Measurements from ENCODE around the gene FKRP. TPM values are rescaled to one million over a fixed set of nuclear protein-coding genes. Genes with fewer than 3 reads are reported as not detected.

Gene FKRP
- total and polyA plus RNA-seq, 4 experiments from 2014 or later: 3.0 to 28.9 (median 15.1) TPM

DNA sequence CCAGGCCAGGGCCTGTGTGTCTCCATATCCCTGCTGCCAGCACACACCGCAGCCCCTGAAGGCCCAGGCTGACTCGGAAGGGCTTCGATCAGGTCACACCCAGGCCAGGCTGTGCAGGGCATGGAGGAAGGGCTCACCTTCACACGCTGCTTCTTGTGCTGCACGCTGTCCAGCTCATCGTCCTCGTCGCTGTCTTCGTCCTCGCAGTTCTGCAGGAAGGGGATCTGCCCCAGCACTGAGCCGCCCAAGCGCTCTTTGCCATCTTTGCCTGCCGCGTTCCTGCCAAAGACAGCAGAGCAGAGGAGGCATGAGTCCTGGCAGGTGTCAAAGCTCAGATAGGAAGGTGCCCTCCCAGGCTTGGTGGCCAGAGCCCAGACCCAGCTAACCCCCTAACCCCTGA is 15.3 kb upstream of the FKRP start:
- ChIA-PET POLR2A (ENCODE audit: partially characterized antibody) (interaction anchor here (1.3 to 6.3 kb wide), 2 partner anchors 19 to 26 kb away, joined by 3 to 72 read pairs; partner anchors contain the start of gene PRKD2), CTCF (ENCODE audit: partially characterized antibody) (interaction anchor here (0.8 to 6.1 kb wide), 6 partner anchors 11 to 201 kb away, joined by 3 to 173 read pairs (median 26); no protein-coding TSS in a partner anchor)
- no peak overlapping the region for H3K27ac ChIP-seq (ENCODE audit: low read depth, low read length)
- no peak overlapping the region for H3K4me3 Mint-ChIP-seq
- no peaks in the 10 kb centered on the region for H3K27me3 ChIP-seq (ENCODE audit: insufficient read depth, low read length)
- H3K36me3 Mint-ChIP-seq: peaks cover 20 to 72% of the 10 kb centered on the region in 2 donors
- no peak for DNase-seq
- peak overlapping the region in 1 of 7 donors; percentile 41 for H3K27ac Mint-ChIP-seq
- intact Hi-C loops (cut with micrococcal nuclease): no loop called here
- H3K9me3 ChIP-seq (ENCODE audit: control insufficient read depth in 1 of 2, low read length in 2 of 2): no peaks in the 10 kb centered on the region
- peaks cover 0 to 3% (median 0%) of the 10 kb centered on the region in 8 donors for H3K9me3 Mint-ChIP-seq
- H3K36me3 ChIP-seq (ENCODE audit: insufficient read depth, low read length): peaks cover 69% of the 10 kb centered on the region
- peaks cover 8 to 10% (median 9%) of the 10 kb centered on the region in 4 donors for H3K4me1 Mint-ChIP-seq
- H3K4me3 ChIP-seq (ENCODE audit: low read length in 2 of 2): no peak overlapping the region
- H3K4me1 ChIP-seq (ENCODE audit: insufficient read depth, low read length): peaks cover 9% of the 10 kb centered on the region
- no peaks in the 10 kb centered on the region for H3K27me3 Mint-ChIP-seq

DNA sequence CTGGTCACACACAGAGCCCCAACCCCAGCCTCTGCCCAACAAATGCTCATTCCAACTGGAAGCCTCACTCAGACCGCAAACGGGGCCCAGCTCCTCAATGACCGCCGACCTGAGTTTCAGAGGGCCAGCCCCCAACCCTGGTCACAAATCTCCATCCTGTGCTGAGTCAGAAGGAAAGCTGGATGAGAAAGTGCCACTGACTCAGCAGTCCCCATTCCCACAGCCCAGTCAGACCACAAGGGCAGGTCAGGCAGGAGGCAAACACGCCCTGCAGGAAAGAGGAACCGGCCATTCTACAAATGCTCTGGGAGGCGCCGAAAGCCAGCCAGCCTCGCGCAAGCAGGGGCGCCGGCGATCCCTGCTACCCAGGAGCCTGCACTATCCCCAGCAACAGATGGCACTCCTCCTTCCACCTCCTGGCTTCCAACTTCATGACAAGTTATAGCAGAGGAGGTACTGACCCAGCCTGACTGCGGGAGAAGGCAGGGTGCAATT is 14.8 kb upstream of the FKRP start:
- H3K9me3 ChIP-seq (ENCODE audit: control insufficient read depth in 1 of 2, low read length in 2 of 2): no peaks in the 10 kb centered on the region
- peaks cover 8 to 10% (median 9%) of the 10 kb centered on the region in 4 donors for H3K4me1 Mint-ChIP-seq
- intact Hi-C loops (cut with micrococcal nuclease): no loop called here
- no peak overlapping the region for H3K4me3 ChIP-seq (ENCODE audit: low read length in 2 of 2)
- ChIA-PET POLR2A (ENCODE audit: partially characterized antibody) (interaction anchor here (1.3 to 6.3 kb wide), 2 partner anchors 19 to 26 kb away, joined by 3 to 72 read pairs; partner anchors contain the start of gene PRKD2), CTCF (ENCODE audit: partially characterized antibody) (interaction anchor here (0.6 to 6.1 kb wide), 7 partner anchors 11 to 328 kb away, joined by 3 to 173 read pairs (median 4); no protein-coding TSS in a partner anchor)
- H3K27ac ChIP-seq (ENCODE audit: low read depth, low read length): no peak overlapping the region
- peaks cover 0 to 3% (median 0%) of the 10 kb centered on the region in 8 donors for H3K9me3 Mint-ChIP-seq
- no peaks in the 10 kb centered on the region for H3K27me3 Mint-ChIP-seq
- H3K36me3 Mint-ChIP-seq: peaks cover 17 to 69% of the 10 kb centered on the region in 2 donors
- no peak overlapping the region for H3K4me3 Mint-ChIP-seq
- peaks cover 65% of the 10 kb centered on the region for H3K36me3 ChIP-seq (ENCODE audit: insufficient read depth, low read length)
- peak overlapping the region in 3 of 7 donors; percentile 41 to 66 (median 47) for H3K27ac Mint-ChIP-seq
- no peak for DNase-seq
- H3K4me1 ChIP-seq (ENCODE audit: insufficient read depth, low read length): peaks cover 9% of the 10 kb centered on the region
- H3K27me3 ChIP-seq (ENCODE audit: insufficient read depth, low read length): no peaks in the 10 kb centered on the region

GRCh38 chr19:46731584-46731983 is 14.3 kb upstream of the FKRP start:
- POLR2A ChIA-PET (ENCODE audit: partially characterized antibody): interaction anchor here (1.3 to 6.3 kb wide), 2 partner anchors 20 to 27 kb away, joined by 3 to 72 read pairs; partner anchors contain the start of gene PRKD2
- peak overlapping the region in 4 of 7 donors; percentile 16 to 60 (median 30) for H3K27ac Mint-ChIP-seq
- intact Hi-C loops (cut with micrococcal nuclease): no loop called here

DNA sequence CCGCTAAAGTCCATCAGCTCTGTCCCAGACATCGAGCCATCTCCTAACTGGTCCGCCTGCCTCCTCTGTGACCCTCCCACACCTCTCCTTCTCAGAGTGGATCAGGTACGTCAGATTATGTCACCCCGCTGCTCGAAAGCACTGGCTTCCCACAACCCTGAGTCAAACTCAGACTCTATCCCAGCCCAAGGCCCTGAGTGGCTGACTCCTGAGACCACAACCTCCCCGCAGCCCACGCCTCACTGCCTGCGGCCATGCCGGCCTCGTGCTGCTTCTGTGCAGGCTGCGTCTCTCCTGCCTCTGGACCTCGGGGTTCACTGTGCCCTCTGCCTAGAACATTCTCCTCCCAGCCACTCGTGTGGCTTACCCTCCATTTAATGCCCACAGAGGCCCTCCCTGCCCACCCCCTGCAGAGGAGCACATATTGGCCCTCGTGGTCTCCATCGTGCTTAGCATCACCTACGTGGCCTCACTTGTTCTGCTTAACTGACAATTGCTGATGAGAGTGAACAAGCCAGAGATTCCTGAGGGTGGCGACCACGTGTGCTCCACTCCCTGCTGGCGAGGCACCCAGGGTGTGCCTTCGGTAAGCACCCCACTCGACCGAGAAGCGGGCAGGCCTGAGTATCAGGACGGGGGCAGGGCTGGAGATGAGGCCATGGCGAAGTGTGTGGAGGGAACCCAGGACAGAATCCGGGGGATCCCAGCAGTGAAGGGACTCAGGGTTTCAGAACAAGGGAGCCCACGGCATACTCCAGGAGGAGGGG is 13.5 kb upstream of the FKRP start:
- H3K27me3 ChIP-seq (ENCODE audit: insufficient read depth, low read length): no peaks in the 10 kb centered on the region
- H3K4me3 Mint-ChIP-seq: no peak overlapping the region
- peaks cover 8 to 10% (median 9%) of the 10 kb centered on the region in 4 donors for H3K4me1 Mint-ChIP-seq
- H3K4me1 ChIP-seq (ENCODE audit: insufficient read depth, low read length): peaks cover 9% of the 10 kb centered on the region
- H3K36me3 Mint-ChIP-seq: peaks cover 20 to 67% of the 10 kb centered on the region in 2 donors
- POLR2A ChIA-PET (ENCODE audit: partially characterized antibody): interaction anchor here (6.3 kb wide), 1 partner anchor 20 kb away, joined by 72 read pairs; the partner anchor contains the start of gene PRKD2
- CTCF ChIA-PET (ENCODE audit: partially characterized antibody): interaction anchor here (1.2 to 6.1 kb wide), 3 partner anchors 10 to 28 kb away, joined by 4 to 173 read pairs (median 52); no protein-coding TSS in a partner anchor
- H3K27ac Mint-ChIP-seq: peak overlapping the region in 3 of 7 donors; percentile 68 to 82 (median 74)
- H3K27me3 Mint-ChIP-seq: no peaks in the 10 kb centered on the region
- H3K9me3 ChIP-seq (ENCODE audit: control insufficient read depth in 1 of 2, low read length in 2 of 2): no peaks in the 10 kb centered on the region
- intact Hi-C loops (cut with micrococcal nuclease): no loop called here
- peaks cover 61% of the 10 kb centered on the region for H3K36me3 ChIP-seq (ENCODE audit: insufficient read depth, low read length)
- H3K9me3 Mint-ChIP-seq: peaks cover 0 to 3% (median 0%) of the 10 kb centered on the region in 8 donors
- H3K27ac ChIP-seq (ENCODE audit: low read depth, low read length): no peak overlapping the region
- DNase-seq: no peak
- no peak overlapping the region for H3K4me3 ChIP-seq (ENCODE audit: low read length in 2 of 2)

More at GRCh38 chr19:46731584-46731983, 14.3 kb upstream of the FKRP start:
- Histone ChIP-seq H3K4me3 (ENCODE audit: low read length in 2 of 2) (no peak overlapping the region), H3K27me3 (ENCODE audit: insufficient read depth, low read length) (no peaks in the 10 kb centered on the region), H3K9me3 (ENCODE audit: control insufficient read depth in 1 of 2, low read length in 2 of 2) (no peaks in the 10 kb centered on the region), H3K36me3 (ENCODE audit: insufficient read depth, low read length) (peaks cover 62% of the 10 kb centered on the region), H3K4me1 (ENCODE audit: insufficient read depth, low read length) (peaks cover 9% of the 10 kb centered on the region), H3K27ac (ENCODE audit: low read depth, low read length) (no peak overlapping the region)
- Mint-ChIP-seq H3K4me3 (no peak overlapping the region), H3K27me3 (no peaks in the 10 kb centered on the region), H3K9me3 (peaks cover 0 to 3% (median 0%) of the 10 kb centered on the region in 8 donors), H3K36me3 (peaks cover 17 to 66% of the 10 kb centered on the region in 2 donors), H3K4me1 (peaks cover 8 to 10% (median 9%) of the 10 kb centered on the region in 4 donors)
- DNase-seq: no peak
- CTCF ChIA-PET (ENCODE audit: partially characterized antibody): interaction anchor here (0.6 to 6.1 kb wide), 5 partner anchors 10 to 327 kb away, joined by 3 to 173 read pairs (median 20); no protein-coding TSS in a partner anchor

DNA sequence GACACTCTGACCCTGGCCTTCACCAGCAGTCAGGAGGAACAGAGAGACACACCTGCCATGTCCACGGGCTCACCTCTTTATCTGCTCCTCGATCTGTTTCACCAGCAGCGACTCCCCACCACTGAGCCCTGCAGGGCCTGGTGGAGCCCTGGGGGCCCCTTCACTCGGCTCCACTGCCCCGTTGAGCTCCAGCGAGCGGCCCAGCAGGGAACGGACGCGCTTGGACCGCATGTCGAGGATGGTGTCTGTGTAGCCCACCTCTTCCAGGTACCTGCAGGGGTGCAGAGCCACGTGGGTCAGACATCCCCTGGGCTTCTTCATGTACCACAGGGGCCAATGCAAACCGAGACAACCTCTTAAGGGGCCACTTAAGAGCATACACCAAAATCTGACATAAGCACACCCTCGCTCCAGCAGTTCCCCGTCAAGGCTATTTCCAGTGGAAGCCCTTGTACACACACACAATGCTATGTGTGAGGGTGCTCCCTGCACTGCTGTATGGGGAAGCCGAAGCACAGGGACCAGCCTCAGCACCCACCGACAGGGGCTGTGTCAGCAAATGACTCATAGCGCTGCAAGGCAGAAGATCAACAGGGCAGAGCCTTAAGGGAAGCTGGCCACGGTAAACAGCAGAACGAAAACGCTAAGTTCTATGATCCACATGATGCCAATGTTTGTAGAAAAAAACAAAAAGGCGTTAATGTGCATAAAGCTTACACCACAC is 12.7 kb upstream of the FKRP start:
- Mint-ChIP-seq H3K27ac (no peak overlapping the region), H3K36me3 (peaks cover 20 to 73% of the 10 kb centered on the region in 2 donors), H3K9me3 (peaks cover 0 to 3% (median 0%) of the 10 kb centered on the region in 8 donors), H3K27me3 (no peaks in the 10 kb centered on the region), H3K4me1 (peaks cover 8 to 10% (median 9%) of the 10 kb centered on the region in 4 donors), H3K4me3 (no peak overlapping the region)
- Histone ChIP-seq H3K9me3 (ENCODE audit: control insufficient read depth in 1 of 2, low read length in 2 of 2) (no peaks in the 10 kb centered on the region), H3K36me3 (ENCODE audit: insufficient read depth, low read length) (peaks cover 60% of the 10 kb centered on the region), H3K4me3 (ENCODE audit: low read length in 2 of 2) (no peak overlapping the region), H3K4me1 (ENCODE audit: insufficient read depth, low read length) (peaks cover 9% of the 10 kb centered on the region), H3K27me3 (ENCODE audit: insufficient read depth, low read length) (no peaks in the 10 kb centered on the region), H3K27ac (ENCODE audit: low read depth, low read length) (no peak overlapping the region)
- no peak for DNase-seq
- intact Hi-C loops (cut with micrococcal nuclease): no loop called here
- CTCF ChIA-PET (ENCODE audit: partially characterized antibody): interaction anchor here (0.8 to 5.4 kb wide), 6 partner anchors 9 to 107 kb away, joined by 3 to 52 read pairs (median 4); no protein-coding TSS in a partner anchor
- POLR2A ChIA-PET (ENCODE audit: partially characterized antibody): interaction anchor here (0.9 kb wide), 1 partner anchor 9 kb away, joined by 4 read pairs; no protein-coding TSS in a partner anchor

GRCh38 chr19:46733690-46734292 is 12.1 kb upstream of the FKRP start:
- H3K4me3 Mint-ChIP-seq: no peak overlapping the region
- peak overlapping the region in 1 of 7 donors; percentile 47 for H3K27ac Mint-ChIP-seq
- H3K4me1 ChIP-seq (ENCODE audit: insufficient read depth, low read length): peaks cover 4% of the 10 kb centered on the region
- intact Hi-C loops (cut with micrococcal nuclease): no loop called here
- peaks cover 0 to 3% (median 0%) of the 10 kb centered on the region in 8 donors for H3K9me3 Mint-ChIP-seq
- H3K27me3 Mint-ChIP-seq: no peaks in the 10 kb centered on the region
- peaks cover 5 to 8% (median 5%) of the 10 kb centered on the region in 4 donors for H3K4me1 Mint-ChIP-seq
- no peaks in the 10 kb centered on the region for H3K9me3 ChIP-seq (ENCODE audit: control insufficient read depth in 1 of 2, low read length in 2 of 2)
- ChIA-PET POLR2A (ENCODE audit: partially characterized antibody) (interaction anchor here (0.9 kb wide), 1 partner anchor 8 kb away, joined by 4 read pairs; no protein-coding TSS in a partner anchor), CTCF (ENCODE audit: partially characterized antibody) (interaction anchor here (0.8 to 2.1 kb wide), 5 partner anchors 16 to 106 kb away, joined by 3 to 12 read pairs (median 3); no protein-coding TSS in a partner anchor)
- H3K27ac ChIP-seq (ENCODE audit: low read depth, low read length): no peak overlapping the region
- H3K27me3 ChIP-seq (ENCODE audit: insufficient read depth, low read length): no peaks in the 10 kb centered on the region
- peaks cover 61% of the 10 kb centered on the region for H3K36me3 ChIP-seq (ENCODE audit: insufficient read depth, low read length)
- no peak for DNase-seq
- no peak overlapping the region for H3K4me3 ChIP-seq (ENCODE audit: low read length in 2 of 2)
- H3K36me3 Mint-ChIP-seq: peaks cover 17 to 73% of the 10 kb centered on the region in 2 donors
